KOPT-K1 (cell line): Measurements from ENCODE around the gene NR3C2.
"Not testable (repeated sequence)": the region's sequence is repeated elsewhere in the genome, so short reads cannot be mapped to it uniquely, and the experiment has no call there.

ENCODE experiments used
- H3K27ac ChIP-seq: fragments of 200-600 bp; sonication (generic); 2 replicates; pipeline ENCODE4 v1.5.1; 2016; ENCODE audit warnings: antibody characterized with exemption, mild to moderate bottlenecking, low read depth, low read length; ENCODE audit not compliant: poor library complexity, severe bottlenecking
- H3K36me3 ChIP-seq: fragments of 200-600 bp; sonication (generic); 2 replicates; pipeline ENCODE4 v1.5.1; 2017; ENCODE audit warnings: antibody characterized with exemption, mild to moderate bottlenecking, low read length, moderate library complexity; ENCODE audit not compliant: insufficient read depth
- H3K9me3 ChIP-seq: fragments of 200-600 bp; sonication (generic); 2 replicates; pipeline ENCODE4 v1.5.1; 2017; ENCODE audit warnings: antibody characterized with exemption, low read length, mild to moderate bottlenecking; ENCODE audit not compliant: insufficient read depth, poor library complexity, severe bottlenecking

NR3C2 gene

DNA sequence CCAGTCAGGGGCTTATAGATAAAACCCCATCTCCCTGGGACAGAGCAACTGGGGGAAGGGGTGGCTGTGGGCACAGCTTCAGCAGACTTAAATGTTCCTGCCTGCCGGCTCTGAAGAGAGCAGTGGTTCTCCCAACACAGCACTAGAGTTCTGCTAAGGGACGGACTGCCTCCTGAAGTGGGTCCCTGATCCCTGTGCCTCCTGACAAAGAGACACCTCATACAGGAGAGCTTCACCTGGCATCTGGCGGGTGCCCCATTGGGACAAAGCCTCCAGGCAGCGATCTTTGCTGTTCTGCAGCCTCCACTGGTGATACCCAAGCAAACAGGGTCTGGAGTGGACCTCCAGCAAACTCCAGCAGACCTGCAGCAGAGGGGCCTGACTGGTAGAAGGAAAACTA is 359.1 kb downstream of the NR3C2 start:
- H3K9me3 ChIP-seq, H3K27ac ChIP-seq, H3K36me3 ChIP-seq: not testable (repeated sequence)

DNA sequence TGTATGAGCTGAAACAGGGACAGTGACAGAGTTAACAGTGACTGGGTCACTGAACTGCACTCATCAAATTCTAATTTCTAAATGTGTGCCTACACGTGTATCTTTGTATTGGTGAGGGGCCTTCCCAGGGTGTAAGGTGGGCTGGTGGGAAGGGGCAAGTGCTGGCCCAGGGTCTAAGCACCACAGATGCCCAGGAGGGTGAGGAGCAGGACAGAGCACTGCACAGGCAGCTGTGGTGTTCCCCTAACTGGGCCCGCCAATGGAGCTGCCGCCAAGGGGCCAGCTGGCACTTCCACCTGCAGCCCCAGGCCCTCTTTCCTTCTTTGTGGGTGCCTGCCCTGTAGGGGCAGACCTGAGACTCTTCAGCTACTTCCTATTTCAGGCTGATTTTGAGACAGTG is 360.5 kb downstream of the NR3C2 start:
- no peak overlapping the region for H3K27ac ChIP-seq
- no peaks in the 10 kb centered on the region for H3K9me3 ChIP-seq
- no peaks in the 10 kb centered on the region for H3K36me3 ChIP-seq

DNA sequence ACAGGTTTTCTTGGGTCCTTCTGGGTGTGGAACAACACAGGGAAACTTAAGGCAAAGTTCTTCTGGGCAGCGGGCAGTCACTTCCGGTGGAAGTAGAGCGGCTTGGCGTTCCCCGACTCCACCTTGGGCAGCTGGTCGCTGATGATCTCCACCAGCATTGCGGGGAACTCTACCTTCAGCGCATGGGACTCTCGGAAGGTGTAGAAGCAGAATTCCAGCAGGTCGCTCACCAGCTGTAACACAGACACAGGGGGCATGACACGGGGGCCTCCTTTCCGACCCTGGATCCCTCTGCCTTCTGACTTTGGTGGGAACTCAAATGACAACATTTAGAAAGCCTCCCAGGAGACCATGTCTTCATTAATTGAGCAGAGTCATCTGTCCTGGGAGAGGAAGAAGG is 360.9 kb downstream of the NR3C2 start:
- H3K36me3 ChIP-seq = no peaks in the 10 kb centered on the region
- no peak overlapping the region for H3K27ac ChIP-seq

DNA sequence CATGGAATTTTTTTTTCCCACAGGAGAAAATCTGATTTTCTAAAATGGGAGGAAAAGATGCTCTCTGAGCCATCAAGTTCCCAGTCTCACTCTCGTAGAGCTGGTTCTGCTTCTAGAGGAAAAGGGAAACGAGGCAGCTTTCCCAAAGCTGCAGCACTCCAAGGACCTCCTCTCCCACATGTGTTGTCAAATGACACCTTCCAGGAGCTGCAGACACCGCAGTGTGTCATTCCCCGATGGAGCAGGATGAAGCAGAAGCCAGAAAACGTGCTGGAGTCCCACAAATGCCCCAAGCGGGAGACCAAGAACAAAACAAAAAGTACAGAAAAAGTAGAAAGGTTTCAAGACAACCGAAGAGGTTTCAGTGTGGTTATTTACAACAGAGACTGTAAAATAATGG is 362.3 kb downstream of the NR3C2 start:
- H3K36me3 ChIP-seq = no peaks in the 10 kb centered on the region
- H3K27ac ChIP-seq = no peak overlapping the region
- peaks cover 6% of the 10 kb centered on the region for H3K9me3 ChIP-seq

More for the DNA sequence above, 360.9 kb downstream of the NR3C2 start:
- H3K9me3 ChIP-seq = no peaks in the 10 kb centered on the region

DNA sequence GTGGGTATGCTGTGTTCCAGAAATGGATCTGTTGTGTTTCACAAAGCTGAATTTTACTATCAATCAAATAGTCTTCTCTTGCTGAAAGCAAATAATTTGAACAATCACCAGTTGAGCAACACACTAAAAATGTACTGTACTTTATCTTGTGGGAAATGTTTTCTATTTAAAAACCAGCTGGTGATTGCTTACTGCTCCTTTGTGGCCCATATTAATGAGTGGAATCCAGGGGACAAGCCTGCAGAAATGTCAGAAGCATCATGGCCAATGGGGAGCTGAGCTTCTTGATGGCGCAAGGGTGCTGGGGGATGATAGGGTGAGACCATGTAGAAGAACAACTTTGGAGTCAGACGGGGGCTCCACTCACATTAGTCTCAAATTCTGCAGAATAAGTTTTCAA is 364.2 kb downstream of the NR3C2 start:
- H3K27ac ChIP-seq = no peak overlapping the region
- peaks cover 24% of the 10 kb centered on the region for H3K9me3 ChIP-seq
- H3K36me3 ChIP-seq = no peaks in the 10 kb centered on the region

DNA sequence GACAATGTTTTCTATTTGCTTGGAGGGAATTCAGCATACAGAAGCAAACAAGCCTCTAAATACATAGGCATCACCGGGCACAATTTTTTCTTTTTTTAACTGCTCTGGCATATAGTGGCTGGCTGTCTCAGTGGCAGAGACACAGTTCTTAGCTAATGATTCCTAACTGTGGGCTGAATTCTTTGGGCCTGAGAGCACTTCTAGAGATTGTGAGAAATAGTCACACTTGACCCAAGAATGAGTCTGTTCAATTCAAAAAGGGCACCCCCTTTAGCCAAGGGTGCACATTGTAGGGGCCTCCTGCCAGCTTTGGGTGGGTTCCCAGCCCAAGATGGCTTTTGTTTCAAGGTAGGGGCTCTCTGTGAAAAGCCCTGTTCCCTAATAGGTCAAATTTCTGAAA is 364.6 kb downstream of the NR3C2 start:
- H3K36me3 ChIP-seq = no peaks in the 10 kb centered on the region
- no peak overlapping the region for H3K27ac ChIP-seq
- peaks cover 24% of the 10 kb centered on the region for H3K9me3 ChIP-seq

DNA sequence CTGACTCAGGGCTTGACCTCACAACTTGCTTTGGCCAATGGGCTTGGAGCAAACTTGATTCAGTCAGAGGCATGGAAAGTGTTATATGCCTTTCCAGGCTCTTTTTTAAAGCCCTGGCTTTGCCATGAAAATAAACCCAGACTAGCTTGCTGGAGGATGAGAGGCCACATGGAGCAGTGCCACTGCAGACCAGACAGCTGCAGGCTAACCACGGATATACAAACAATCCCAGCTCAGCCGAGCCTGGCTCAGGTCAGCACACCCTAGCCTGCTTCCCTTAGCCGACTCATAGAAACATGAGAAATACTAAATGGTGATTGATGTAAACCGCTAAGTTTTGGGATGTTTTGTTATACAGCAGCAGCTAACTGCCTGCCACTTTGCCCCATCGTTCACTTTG is 365.2 kb downstream of the NR3C2 start:
- Histone ChIP-seq H3K27ac (no peak overlapping the region), H3K9me3 (peaks cover 24% of the 10 kb centered on the region), H3K36me3 (no peaks in the 10 kb centered on the region)

DNA sequence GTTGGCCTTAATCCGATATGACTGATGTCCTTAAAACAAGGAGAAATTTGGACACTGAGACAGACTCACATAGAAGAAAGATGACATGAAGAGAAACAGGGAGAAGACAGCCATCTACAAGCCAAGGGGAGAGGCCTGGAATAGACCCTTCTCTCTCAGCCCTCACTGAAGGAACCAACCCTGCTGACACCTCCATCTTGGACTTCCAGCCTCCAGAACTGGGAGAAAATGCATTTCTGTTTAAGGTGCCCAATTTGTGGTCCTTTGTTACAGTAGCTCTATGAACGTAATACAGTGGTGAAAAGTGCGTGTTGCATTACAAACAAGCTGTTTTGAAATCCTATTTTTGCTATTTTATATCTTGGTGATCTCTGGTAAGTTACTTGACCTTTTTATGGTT is 366.8 kb downstream of the NR3C2 start:
- Histone ChIP-seq H3K36me3 (no peaks in the 10 kb centered on the region), H3K27ac (no peak overlapping the region), H3K9me3 (peaks cover 24% of the 10 kb centered on the region)

DNA sequence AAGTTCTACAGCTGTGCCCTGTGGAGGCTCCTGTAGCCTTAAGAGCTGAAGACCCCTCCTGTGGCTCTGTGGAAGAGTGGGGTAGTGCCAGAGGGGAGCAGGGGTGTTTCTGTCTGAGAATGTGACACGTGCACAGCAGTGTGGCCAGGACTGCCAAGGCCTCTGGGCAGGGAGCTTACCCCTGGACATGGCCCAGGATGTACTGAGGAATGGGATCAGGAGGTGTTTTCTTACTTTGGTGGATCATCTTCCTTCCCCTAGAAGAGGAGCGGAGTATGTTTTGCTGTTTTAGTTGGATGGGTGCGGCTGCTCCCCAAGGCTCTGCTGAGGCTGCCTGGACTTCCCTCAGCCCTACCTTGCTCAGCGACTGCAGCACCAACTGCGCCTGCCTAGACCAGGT is 367.8 kb downstream of the NR3C2 start:
- H3K27ac ChIP-seq = no peak overlapping the region
- H3K9me3 ChIP-seq = peaks cover 24% of the 10 kb centered on the region
- H3K36me3 ChIP-seq = no peaks in the 10 kb centered on the region

DNA sequence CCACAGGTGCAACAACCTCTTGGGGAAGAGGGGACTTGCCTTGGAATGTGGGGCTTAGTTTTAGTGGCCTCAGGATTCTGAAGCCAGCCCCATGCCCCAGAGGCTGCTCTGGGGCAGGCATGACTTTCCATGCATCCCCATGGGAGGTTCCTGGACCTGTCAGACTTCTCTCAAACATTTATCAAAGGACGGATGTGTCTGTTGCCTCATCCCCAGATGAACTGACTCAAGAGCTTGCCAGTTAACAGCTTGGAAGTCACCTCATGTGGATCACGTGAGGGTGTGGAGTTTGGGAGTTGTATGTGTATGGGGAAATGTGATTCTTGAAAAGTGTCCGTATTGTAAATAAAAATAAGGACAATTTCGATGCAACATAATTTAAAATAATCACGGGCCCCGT is 368.9 kb downstream of the NR3C2 start:
- no peak overlapping the region for H3K27ac ChIP-seq
- no peaks in the 10 kb centered on the region for H3K36me3 ChIP-seq
- peaks cover 24% of the 10 kb centered on the region for H3K9me3 ChIP-seq

DNA sequence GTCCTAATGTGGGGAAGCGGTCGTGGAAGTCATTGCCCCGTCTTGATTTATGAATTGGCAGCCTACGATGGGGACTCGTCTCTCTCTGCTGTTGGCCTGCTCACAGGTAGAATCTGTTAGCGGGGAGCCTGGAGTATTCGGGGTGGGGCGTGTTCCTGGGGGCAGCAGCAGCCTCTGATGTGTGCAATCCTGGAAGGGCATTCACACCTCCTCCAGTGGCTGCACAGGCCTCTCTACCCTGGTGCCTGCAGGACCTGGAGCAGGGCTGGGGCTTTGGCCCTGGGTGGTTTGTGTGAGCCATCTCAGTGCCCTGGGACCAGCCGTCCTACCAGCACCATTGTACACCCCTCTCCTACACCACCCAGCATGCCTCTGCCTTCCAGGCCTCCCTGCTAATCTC is 369.4 kb downstream of the NR3C2 start:
- Histone ChIP-seq H3K9me3 (peaks cover 24% of the 10 kb centered on the region), H3K36me3 (no peaks in the 10 kb centered on the region), H3K27ac (no peak overlapping the region)

DNA sequence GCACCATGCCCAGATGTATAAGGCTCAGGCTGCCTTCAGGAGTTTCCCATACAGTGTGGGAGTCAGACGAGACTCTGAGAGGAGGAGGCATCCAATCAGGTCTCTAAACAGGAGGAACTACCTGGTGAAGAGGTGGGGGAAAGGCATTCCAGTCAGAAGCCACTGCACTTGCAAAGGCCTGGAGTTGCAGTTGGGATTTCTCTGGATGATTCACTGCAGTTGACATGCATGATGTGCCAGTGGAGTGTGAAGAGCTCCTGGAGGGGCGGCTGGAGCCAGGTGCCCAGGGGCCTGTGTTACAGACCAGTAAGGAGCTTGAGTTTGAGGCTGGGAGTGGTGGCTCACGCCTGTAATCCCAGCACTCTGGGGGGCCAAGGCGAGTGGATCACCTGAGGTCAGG is 371.2 kb downstream of the NR3C2 start:
- peaks cover 24% of the 10 kb centered on the region for H3K9me3 ChIP-seq
- H3K27ac ChIP-seq = no peak overlapping the region
- H3K36me3 ChIP-seq = no peaks in the 10 kb centered on the region

DNA sequence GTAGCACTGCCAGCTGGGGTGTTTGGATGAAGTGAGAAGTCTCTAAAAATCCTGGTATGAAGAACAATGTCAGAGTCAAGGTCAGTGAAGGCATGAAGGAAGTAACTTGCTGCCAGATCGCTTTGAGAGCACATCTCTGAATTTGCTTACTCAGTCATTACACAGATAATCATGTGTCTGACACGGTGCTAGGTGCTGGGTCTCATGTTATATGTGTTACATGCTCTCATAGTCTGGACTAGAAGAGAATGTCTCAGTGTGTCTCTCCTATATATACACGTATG is 372.4 kb downstream of the NR3C2 start:
- no peak overlapping the region for H3K27ac ChIP-seq
- H3K36me3 ChIP-seq = no peaks in the 10 kb centered on the region
- peaks cover 17% of the 10 kb centered on the region for H3K9me3 ChIP-seq

DNA sequence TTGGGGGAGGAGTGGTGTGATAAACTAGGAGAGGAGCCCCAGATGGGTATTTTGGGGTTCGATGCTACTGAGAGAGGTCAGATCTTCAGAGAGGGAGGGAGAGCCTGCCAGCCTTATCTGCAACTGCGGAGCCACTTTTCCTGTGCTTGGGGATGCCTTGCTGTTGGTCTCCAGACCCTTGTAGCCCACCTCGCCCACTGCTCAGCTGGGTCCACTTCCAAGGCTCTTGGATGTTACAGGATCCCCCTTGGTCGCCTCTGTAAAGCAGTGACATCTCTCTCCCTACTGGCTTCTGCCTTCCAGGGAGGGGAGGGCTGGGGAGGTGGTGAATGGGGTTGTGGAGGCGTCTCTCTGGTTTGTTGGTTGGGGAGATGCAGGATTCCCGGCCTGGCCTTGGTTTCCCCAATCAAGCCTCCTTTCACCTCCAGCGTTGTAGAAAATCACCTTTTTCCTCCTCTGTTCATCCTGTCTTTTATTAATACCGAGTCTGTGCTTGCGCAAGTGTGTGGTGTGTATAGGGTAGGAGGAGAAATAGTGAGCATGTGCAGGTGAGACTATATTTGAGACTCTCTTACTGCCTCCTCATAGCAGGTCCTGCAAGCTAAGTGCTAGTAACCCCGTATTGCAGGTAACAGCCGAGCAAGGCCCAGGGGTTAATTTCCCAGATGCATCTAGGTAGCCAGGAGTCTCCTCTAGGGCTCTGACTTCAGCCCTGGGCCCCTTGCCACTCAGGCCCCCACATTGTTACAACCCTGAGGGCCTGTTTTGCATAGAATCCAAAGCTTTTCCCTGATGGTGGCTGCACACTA is 372.9 kb downstream of the NR3C2 start:
- Histone ChIP-seq H3K9me3 (peaks cover 12% of the 10 kb centered on the region), H3K27ac (no peak overlapping the region), H3K36me3 (no peaks in the 10 kb centered on the region)

DNA sequence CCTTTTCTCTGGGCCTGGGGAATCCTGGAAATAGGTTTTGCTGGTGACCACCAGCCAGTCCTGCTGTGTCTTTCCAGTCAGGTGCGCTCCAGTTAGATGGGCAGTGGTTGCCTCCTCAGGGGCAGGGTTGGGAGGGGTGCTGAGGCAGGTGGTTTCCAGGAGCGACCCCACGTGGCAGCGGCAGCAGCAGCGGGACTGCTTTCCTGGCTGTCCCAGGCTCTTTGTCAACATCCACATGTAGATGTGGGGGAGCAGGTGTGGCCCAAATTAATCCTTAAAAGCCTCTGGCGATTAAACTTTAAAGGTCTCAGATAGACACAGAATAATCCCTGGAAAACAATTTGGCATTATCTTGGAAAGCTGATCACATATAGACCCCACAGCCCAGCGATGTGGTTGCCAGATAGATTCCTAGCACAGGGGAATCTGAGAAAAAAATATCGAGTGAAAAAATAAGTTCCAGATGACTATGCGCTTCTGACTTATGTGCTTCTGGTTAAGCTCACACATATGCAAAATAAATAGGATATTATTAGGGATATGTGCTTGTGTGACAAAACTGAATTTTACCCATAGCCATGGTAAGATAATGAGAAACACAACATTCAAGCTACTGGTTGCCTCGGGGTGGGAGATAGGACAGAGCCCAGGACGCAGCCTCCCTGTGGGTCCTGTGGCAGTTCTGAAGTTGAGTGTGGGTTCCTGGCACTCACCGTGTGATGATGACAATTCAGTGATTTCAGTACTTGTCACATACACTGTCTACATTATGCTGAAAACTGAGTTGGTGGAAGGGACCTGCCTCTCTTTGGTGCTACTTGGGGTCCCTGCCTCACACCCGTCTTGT is 373.9 kb downstream of the NR3C2 start:
- Histone ChIP-seq H3K27ac (no peak overlapping the region), H3K9me3 (peaks cover 2% of the 10 kb centered on the region), H3K36me3 (no peaks in the 10 kb centered on the region)
